Calu3 (cell line): ENCODE data around the gene SPIRE2. TPM values are rescaled to one million over a fixed set of nuclear protein-coding genes. Genes with fewer than 3 reads are reported as not detected.

ENCODE experiments used
- BruUV-seq: library from RNA; stranded (reverse); fragments of 400-500 nt; replicated peaks from 2 replicates; lab custom pipeline; 2021; lab: Mats Ljungman, UMichigan
- CTCF ChIA-PET: fragments of 300-600 bp; sonication (Branson Sonifier 250); formaldehyde crosslinking; loops from one replicate; lab custom pipeline; 2022; ENCODE audit warnings: antibody characterized with exemption; lab: Charles Lee
- DNase-seq: peaks from one replicate; pipeline ENCODE4 v3.0.0; 2022
- H3K27ac Mint-ChIP-seq: one replicate; pipeline ENCODE4 v1.8.0; 2022; ENCODE audit warnings: mixed read lengths; ENCODE audit not compliant: unreplicated experiment
- H3K27me3 Mint-ChIP-seq: one replicate; pipeline ENCODE4 v1.8.0; 2022; ENCODE audit warnings: mixed read lengths; ENCODE audit not compliant: unreplicated experiment
- H3K36me3 Mint-ChIP-seq: one replicate; pipeline ENCODE4 v1.8.0; 2022; ENCODE audit warnings: mild to moderate bottlenecking, moderate library complexity, mixed read lengths; ENCODE audit not compliant: insufficient read depth, unreplicated experiment
- H3K4me1 Mint-ChIP-seq: one replicate; pipeline ENCODE4 v1.8.0; 2022; ENCODE audit warnings: mild to moderate bottlenecking, low read depth, mixed read lengths; ENCODE audit not compliant: unreplicated experiment
- H3K4me3 Mint-ChIP-seq: one replicate; pipeline ENCODE4 v1.8.0; 2022; ENCODE audit warnings: mild to moderate bottlenecking, low read depth, moderate library complexity, mixed read lengths; ENCODE audit not compliant: unreplicated experiment
- H3K9me3 Mint-ChIP-seq: one replicate; pipeline ENCODE4 v1.8.0; 2022; ENCODE audit warnings: low read depth, mixed read lengths; ENCODE audit not compliant: unreplicated experiment
- intact Hi-C: fragments of 100-400 bp; cut with micrococcal nuclease; formaldehyde crosslinking; loops from one replicate; pipeline ENCODE4 v1.10.0; 2022; ENCODE audit not compliant: unreplicated experiment
- total RNA-seq: library from RNA; stranded (reverse); gene quantifications from 2 replicates; pipeline ENCODE4 v1.2.3, GENCODE V29; 2022
- TF ChIP-seq, protein P1 (sequence below): fragments of 200-600 bp; IDR thresholded peaks from one replicate; pipeline ENCODE4 v1.8.0; 2022; ENCODE audit warnings: antibody characterized with exemption; ENCODE audit not compliant: unreplicated experiment

Gene SPIRE2
- total RNA-seq, 1 experiment from 2014 or later: 46.3 TPM

DNA sequence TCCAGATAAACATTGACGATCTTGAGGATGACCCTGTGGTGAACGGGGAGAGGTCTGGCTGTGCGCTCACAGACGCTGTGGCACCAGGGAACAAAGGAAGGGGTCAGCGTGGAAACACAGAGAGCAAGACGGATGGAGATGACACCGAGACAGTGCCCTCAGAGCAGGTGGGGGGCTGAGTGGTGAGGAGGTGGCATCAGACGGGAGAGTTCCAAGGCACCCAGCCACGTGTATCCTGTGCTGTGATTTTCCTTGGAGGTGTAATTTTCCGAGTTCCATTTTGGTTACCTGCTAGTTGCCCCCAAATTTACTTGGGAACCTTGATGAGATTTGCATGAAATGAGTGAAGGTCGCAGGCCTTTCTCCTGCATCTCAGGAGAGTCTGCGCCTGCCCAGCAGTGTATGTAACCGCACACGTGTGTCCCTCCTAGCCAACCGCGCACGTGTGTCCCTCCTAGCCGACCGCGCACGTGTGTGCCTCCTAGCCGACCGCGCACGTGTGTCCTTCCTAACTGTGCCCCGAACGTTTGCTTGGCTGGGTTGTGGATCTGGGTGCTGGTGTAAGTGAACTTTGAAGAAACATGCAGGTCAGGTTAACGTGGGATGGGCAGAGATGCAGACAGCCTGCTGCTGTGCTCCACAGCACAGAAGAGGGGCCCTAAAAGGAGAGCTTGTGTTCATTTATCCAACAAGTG lies 55.2 kb downstream of the SPIRE2 start:
- H3K9me3 Mint-ChIP-seq: no peaks in the 10 kb centered on the region
- intact Hi-C loops: no loop called here
- CTCF ChIA-PET: no interaction called here
- no peaks in the 10 kb centered on the region for H3K4me1 Mint-ChIP-seq
- H3K27ac Mint-ChIP-seq: no peak overlapping the region
- no peak overlapping the region for H3K4me3 Mint-ChIP-seq
- no TSS peak for BruUV-seq
- no peak for DNase-seq
- H3K27me3 Mint-ChIP-seq: no peaks in the 10 kb centered on the region
- peaks cover 93% of the 10 kb centered on the region for H3K36me3 Mint-ChIP-seq
- TF ChIP-seq, protein P1, sequence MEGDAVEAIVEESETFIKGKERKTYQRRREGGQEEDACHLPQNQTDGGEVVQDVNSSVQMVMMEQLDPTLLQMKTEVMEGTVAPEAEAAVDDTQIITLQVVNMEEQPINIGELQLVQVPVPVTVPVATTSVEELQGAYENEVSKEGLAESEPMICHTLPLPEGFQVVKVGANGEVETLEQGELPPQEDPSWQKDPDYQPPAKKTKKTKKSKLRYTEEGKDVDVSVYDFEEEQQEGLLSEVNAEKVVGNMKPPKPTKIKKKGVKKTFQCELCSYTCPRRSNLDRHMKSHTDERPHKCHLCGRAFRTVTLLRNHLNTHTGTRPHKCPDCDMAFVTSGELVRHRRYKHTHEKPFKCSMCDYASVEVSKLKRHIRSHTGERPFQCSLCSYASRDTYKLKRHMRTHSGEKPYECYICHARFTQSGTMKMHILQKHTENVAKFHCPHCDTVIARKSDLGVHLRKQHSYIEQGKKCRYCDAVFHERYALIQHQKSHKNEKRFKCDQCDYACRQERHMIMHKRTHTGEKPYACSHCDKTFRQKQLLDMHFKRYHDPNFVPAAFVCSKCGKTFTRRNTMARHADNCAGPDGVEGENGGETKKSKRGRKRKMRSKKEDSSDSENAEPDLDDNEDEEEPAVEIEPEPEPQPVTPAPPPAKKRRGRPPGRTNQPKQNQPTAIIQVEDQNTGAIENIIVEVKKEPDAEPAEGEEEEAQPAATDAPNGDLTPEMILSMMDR: no peak

GRCh38 chr16:89884041-89884421 lies 55.8 kb downstream of the SPIRE2 start:
- no peaks in the 10 kb centered on the region for H3K4me1 Mint-ChIP-seq
- H3K4me3 Mint-ChIP-seq: no peak overlapping the region
- intact Hi-C loops: no loop called here
- peaks cover 93% of the 10 kb centered on the region for H3K36me3 Mint-ChIP-seq
- BruUV-seq: no TSS peak
- CTCF ChIA-PET: no interaction called here
- TF ChIP-seq, protein P1: no peak
- DNase-seq: no peak
- H3K9me3 Mint-ChIP-seq: no peaks in the 10 kb centered on the region
- H3K27me3 Mint-ChIP-seq: no peaks in the 10 kb centered on the region
- no peak overlapping the region for H3K27ac Mint-ChIP-seq

DNA sequence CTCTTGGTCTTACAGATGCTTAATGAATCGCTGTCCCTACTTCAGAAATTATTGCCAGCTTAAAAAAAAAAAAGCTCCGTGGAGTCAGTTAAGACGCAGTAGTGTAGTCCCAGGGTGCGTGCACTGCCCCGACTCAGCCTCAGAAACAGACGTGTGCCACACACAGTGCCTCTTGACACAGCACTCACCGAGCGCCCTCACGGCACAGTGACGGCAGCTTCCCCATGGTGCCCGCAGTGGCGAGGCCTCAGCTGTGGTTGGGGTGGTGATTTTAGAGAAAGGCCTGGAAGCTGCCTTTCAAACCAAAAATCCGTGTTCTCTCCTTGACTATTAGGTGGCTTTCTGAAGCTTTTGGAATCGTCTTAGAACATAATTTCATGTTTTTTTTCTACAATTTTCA lies 59.0 kb downstream of the SPIRE2 start:
- Mint-ChIP-seq H3K9me3 (no peaks in the 10 kb centered on the region), H3K36me3 (peaks cover 99% of the 10 kb centered on the region), H3K27ac (no peak overlapping the region), H3K4me1 (no peaks in the 10 kb centered on the region), H3K4me3 (no peak overlapping the region), H3K27me3 (no peaks in the 10 kb centered on the region)
- no TSS peak for BruUV-seq
- DNase-seq: no peak
- CTCF ChIA-PET: no interaction called here
- TF ChIP-seq, protein P1: no peak
- intact Hi-C loops: no loop called here

- peaks cover 92% of the 10 kb centered on the region for H3K36me3 Mint-ChIP-seq
- no peaks in the 10 kb centered on the region for H3K27me3 Mint-ChIP-seq
- no peaks in the 10 kb centered on the region for H3K4me1 Mint-ChIP-seq
- no TSS peak for BruUV-seq
- DNase-seq: no peak
- no peak overlapping the region for H3K27ac Mint-ChIP-seq
- CTCF ChIA-PET: no interaction called here
- no peaks in the 10 kb centered on the region for H3K9me3 Mint-ChIP-seq
- intact Hi-C loops: no loop called here
- TF ChIP-seq, protein P1: no peak
- H3K4me3 Mint-ChIP-seq: no peak overlapping the region
Measured at GRCh38 chr16:89890200-89890599, 61.9 kb downstream of the SPIRE2 start.
